22Rv1 (cell line): ENCODE results near the gene ADAMTSL2.

ENCODE experiments used
- ZFX ChIP-seq: fragments of 450-650 bp; IDR thresholded peaks from 2 replicates; pipeline ENCODE4 v1.6.1; 2017; ENCODE audit warnings: antibody characterized with exemption, borderline replicate concordance
- TF ChIP-seq, protein P1 (sequence below): fragments of 450-650 bp; IDR thresholded peaks from 2 replicates; pipeline ENCODE4 v1.5.1; 2017; ENCODE audit warnings: mild to moderate bottlenecking

GRCh38 chr9:133607976-133608375 is 73.5 kb downstream of the ADAMTSL2 start:
- TF ChIP-seq, protein P1, sequence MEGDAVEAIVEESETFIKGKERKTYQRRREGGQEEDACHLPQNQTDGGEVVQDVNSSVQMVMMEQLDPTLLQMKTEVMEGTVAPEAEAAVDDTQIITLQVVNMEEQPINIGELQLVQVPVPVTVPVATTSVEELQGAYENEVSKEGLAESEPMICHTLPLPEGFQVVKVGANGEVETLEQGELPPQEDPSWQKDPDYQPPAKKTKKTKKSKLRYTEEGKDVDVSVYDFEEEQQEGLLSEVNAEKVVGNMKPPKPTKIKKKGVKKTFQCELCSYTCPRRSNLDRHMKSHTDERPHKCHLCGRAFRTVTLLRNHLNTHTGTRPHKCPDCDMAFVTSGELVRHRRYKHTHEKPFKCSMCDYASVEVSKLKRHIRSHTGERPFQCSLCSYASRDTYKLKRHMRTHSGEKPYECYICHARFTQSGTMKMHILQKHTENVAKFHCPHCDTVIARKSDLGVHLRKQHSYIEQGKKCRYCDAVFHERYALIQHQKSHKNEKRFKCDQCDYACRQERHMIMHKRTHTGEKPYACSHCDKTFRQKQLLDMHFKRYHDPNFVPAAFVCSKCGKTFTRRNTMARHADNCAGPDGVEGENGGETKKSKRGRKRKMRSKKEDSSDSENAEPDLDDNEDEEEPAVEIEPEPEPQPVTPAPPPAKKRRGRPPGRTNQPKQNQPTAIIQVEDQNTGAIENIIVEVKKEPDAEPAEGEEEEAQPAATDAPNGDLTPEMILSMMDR = no peak
- no peak for TF ChIP-seq ZFX
